Neutrophil (primary cell): ENCODE results near the gene COL4A3.

Experiments used
- H3K27ac ChIP-seq: fragments of 200-600 bp; sonication (generic); 2 replicates; pipeline ENCODE4 v1.5.1; 2016; ENCODE audit warnings: mild to moderate bottlenecking, moderate library complexity
- H3K27me3 ChIP-seq: fragments of 200-600 bp; sonication (generic); 2 replicates; pipeline ENCODE4 v1.6.0; 2016; ENCODE audit warnings: mild to moderate bottlenecking
- H3K36me3 ChIP-seq: fragments of 200-600 bp; sonication (generic); 2 replicates; pipeline ENCODE4 v1.5.1; 2017
- H3K4me1 ChIP-seq, 2 experiments: fragments of 200-600 bp in 1 of 2; sonication (generic) in 1 of 2; 1 replicate in 1 of 2; 2 replicates in 1 of 2; pipeline versions ENCODE4 v1.5.1 to v1.6.1; 2013 to 2016; ENCODE audit warnings: low read depth in 1 of 2, low read length in 1 of 2, mild to moderate bottlenecking in 1 of 2, moderate library complexity in 1 of 2; ENCODE audit not compliant: control insufficient read depth in 1 of 2, insufficient read depth in 1 of 2
- H3K4me3 ChIP-seq, 2 experiments: fragments of 200-600 bp in 1 of 2; sonication (generic) in 1 of 2; 1 replicate in 1 of 2; 2 replicates in 1 of 2; pipeline ENCODE4 v1.5.1; 2013 to 2016; ENCODE audit warnings: low read depth in 1 of 2, low read length in 1 of 2, mild to moderate bottlenecking in 1 of 2, moderate library complexity in 1 of 2
- H3K9me3 ChIP-seq: fragments of 200-600 bp; sonication (generic); 2 replicates; pipeline ENCODE4 v1.5.1; 2016
- CTCF ChIP-seq: fragments of 200-600 bp; sonication (generic); IDR thresholded peaks from 2 replicates; pipeline ENCODE4 v1.5.1; 2016; ENCODE audit warnings: antibody characterized with exemption

The COL4A3 gene

DNA sequence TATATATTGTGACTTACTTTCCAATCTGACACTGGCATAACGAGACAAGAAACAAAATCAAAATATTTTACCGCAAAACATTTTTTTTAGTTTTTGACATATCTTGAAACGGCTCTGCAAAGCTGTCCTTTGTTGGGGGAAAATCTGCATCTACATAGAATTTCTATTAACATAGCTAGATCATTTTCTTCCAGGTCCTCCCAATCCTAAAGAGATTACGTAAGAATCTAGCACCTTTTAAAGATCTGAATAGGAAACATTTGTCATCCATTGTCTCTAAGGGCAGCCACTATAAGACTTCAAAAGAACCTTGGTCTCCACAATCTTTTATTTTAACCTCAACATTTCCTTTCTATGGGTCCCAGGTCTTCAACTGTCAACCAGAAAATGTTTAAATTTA is 159.4 kb downstream of the COL4A3 start:
- Histone ChIP-seq H3K4me3 (no peak overlapping the region), H3K36me3 (no peaks in the 10 kb centered on the region), H3K27ac (no peak overlapping the region), H3K9me3 (no peaks in the 10 kb centered on the region), H3K27me3 (peaks cover 11% of the 10 kb centered on the region), H3K4me1 (peaks cover 14 to 17% of the 10 kb centered on the region in 2 experiments)
- TF ChIP-seq CTCF = no peak

GRCh38 chr2:227324642-227324994 is 160.2 kb downstream of the COL4A3 start:
- TF ChIP-seq CTCF = no peak
- H3K9me3 ChIP-seq = no peaks in the 10 kb centered on the region
- peaks cover 6% of the 10 kb centered on the region for H3K27me3 ChIP-seq
- peak overlapping the region; percentile 73 to 97 for H3K4me3 ChIP-seq
- peaks cover 14 to 17% of the 10 kb centered on the region in 2 experiments for H3K4me1 ChIP-seq
- no peaks in the 10 kb centered on the region for H3K36me3 ChIP-seq
- peak overlapping the region; percentile 83 for H3K27ac ChIP-seq

- no peaks in the 10 kb centered on the region for H3K36me3 ChIP-seq
- H3K4me1 ChIP-seq = peaks cover 14 to 17% of the 10 kb centered on the region in 2 experiments
- peak within 1 kb of the TSS; percentile 73 to 97 for H3K4me3 ChIP-seq
- peak; percentile 34 for TF ChIP-seq CTCF
- H3K27ac ChIP-seq = peak within 1 kb of the TSS; percentile 83
- peaks cover 6% of the 10 kb centered on the region for H3K27me3 ChIP-seq
- no peaks in the 10 kb centered on the region for H3K9me3 ChIP-seq
Measured at GRCh38 chr2:227324995-227325838, 160.8 kb downstream of the COL4A3 start, which contains the start of gene MFF. Gene MFF, plus strand, starts transcription at chr2:227325251. Its CDS starts 5,415 bp downstream, at chr2:227330666.

- Histone ChIP-seq H3K4me3 (peak overlapping the region; percentile 73 to 97), H3K27me3 (peaks cover 6% of the 10 kb centered on the region), H3K27ac (peak overlapping the region; percentile 83), H3K36me3 (peaks cover 5% of the 10 kb centered on the region), H3K4me1 (peaks cover 14 to 17% of the 10 kb centered on the region in 2 experiments), H3K9me3 (no peaks in the 10 kb centered on the region)
- TF ChIP-seq CTCF = no peak
Measured at GRCh38 chr2:227325839-227326195, 161.4 kb downstream of the COL4A3 start.

DNA sequence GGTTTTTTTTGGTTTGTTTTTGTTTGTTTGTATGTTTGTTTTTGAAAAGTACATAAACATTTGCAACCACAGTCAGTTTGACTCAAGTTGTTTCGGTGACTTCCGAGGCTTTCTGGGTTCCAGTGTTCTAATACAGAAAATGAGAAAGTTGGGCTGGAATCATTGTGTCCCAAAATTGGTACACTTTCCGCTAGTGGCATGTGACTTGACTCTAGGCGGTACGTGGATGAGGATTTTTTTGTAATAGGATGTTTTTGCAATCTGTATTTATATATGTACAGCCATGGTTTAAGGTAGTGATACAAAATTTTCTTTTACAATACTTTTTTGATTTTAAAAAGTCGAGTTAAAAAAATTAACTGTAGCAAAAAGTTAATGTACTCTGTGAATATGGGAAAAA is 162.4 kb downstream of the COL4A3 start:
- H3K27me3 ChIP-seq = peaks cover 6% of the 10 kb centered on the region
- H3K4me3 ChIP-seq = no peak overlapping the region
- H3K27ac ChIP-seq = no peak overlapping the region
- H3K4me1 ChIP-seq = peaks cover 14 to 17% of the 10 kb centered on the region in 2 experiments
- H3K36me3 ChIP-seq = peaks cover 7% of the 10 kb centered on the region
- no peak for TF ChIP-seq CTCF
- no peaks in the 10 kb centered on the region for H3K9me3 ChIP-seq
